Stomach (tissue), 9 donors: ENCODE measurements around the gene FAM161A. TPM values are rescaled to one million over a fixed set of nuclear protein-coding genes. Genes with fewer than 3 reads are reported as not detected.

Experiments
- DNase-seq, 2 donors: peaks; one replicate each; pipeline versions ENCODE4 v3.0.0 to v3.0.0-alpha.2; 2013 to 2019
- H3K27ac ChIP-seq, 5 donors: fragments of 200-600 bp in 4 of 5; sonication (generic) in 4 of 5; one replicate each; pipeline ENCODE4 v1.5.1; 2013 to 2019; ENCODE audit warnings: mild to moderate bottlenecking in 1 of 5, moderate library complexity in 1 of 5
- H3K27me3 ChIP-seq, 3 donors: fragments of 200-600 bp; sonication (generic); one replicate each; pipeline ENCODE4 v1.5.1; 2017 to 2019; ENCODE audit warnings: mixed run types in 1 of 3
- H3K36me3 ChIP-seq, 4 donors: fragments of 200-600 bp; sonication (generic); 1 replicate in 3 of 4; 2 replicates in 1 of 4; pipeline ENCODE4 v1.5.1; 2016 to 2019
- H3K4me1 ChIP-seq, 4 donors: fragments of 200-600 bp; sonication (generic); one replicate each; pipeline ENCODE4 v1.5.1; 2016 to 2019
- H3K4me3 ChIP-seq, 4 donors: fragments of 200-600 bp; sonication (generic) in 3 of 4; one replicate each; pipeline ENCODE4 v1.5.1; 2016 to 2019; ENCODE audit warnings: mild to moderate bottlenecking in 1 of 4
- H3K9me3 ChIP-seq, 4 donors: fragments of 200-600 bp; sonication (generic); one replicate each; pipeline ENCODE4 v1.5.1; 2016 to 2019
- EP300 ChIP-seq: sonication (generic); formaldehyde crosslinking; IDR thresholded peaks from one replicate; pipeline ENCODE4 v1.6.1; 2017; ENCODE audit warnings: antibody characterized with exemption
- POLR2A ChIP-seq, 4 donors: fragments of 450-650 bp; IDR thresholded peaks; one replicate each; pipeline ENCODE4 v1.6.1; 2016; ENCODE audit warnings: antibody characterized with exemption in 4 of 4, control low read depth in 2 of 4, mild to moderate bottlenecking in 1 of 4, moderate library complexity in 1 of 4
- POLR2AphosphoS5 ChIP-seq, 3 donors: sonication (generic); formaldehyde crosslinking; IDR thresholded peaks; one replicate each; pipeline ENCODE4 v1.6.1; 2016; ENCODE audit warnings: antibody characterized with exemption in 3 of 3
- WGBS, 5 donors: extraction: QIAGEN DNeasy Blood & Tissue Kit in 3 of 5; methylation state at CpG; one replicate each; pipeline versions ENCODE4 v1.1.5 to v1.1.7; 2013 to 2018; 5-methylcytosine and 5-hydroxymethylcytosine counted together
- intact Hi-C: fragments of 100-400 bp; cut with DNase I; formaldehyde crosslinking; loops from one replicate; pipeline ENCODE4 v1.15.1; 2023; ENCODE audit warnings: low total_unique reads
- polyA plus RNA-seq, 3 donors: library from polyadenylated mRNA; stranded (reverse); fragments of 200-250 nt; gene quantifications; one replicate each; pipeline ENCODE4 v1.2.3, GENCODE V29; 2013
- small RNA-seq, 4 donors: library from RNA; depleted of rRNA; stranded (forward); fragments of <200 nt; gene quantifications; one replicate each; pipeline ENCODE3, GENCODE V24; 2016
- total RNA-seq, 5 donors: library from RNA; depleted of rRNA; stranded (reverse); fragments of >200 nt; gene quantifications; one replicate each; pipeline versions ENCODE4 v1.1.0 to v1.2.3, GENCODE V29; 2014 to 2016
- TF ChIP-seq, protein P1 (sequence below), 7 experiments: fragments of 450-650 bp in 4 of 7; fragments of 200-600 bp in 3 of 7; sonication (generic) in 3 of 7; IDR thresholded peaks; one replicate each; pipeline ENCODE4 v1.5.1; 2016 to 2019; ENCODE audit warnings: antibody characterized with exemption in 7 of 7, control low read depth in 2 of 7, mild to moderate bottlenecking in 1 of 7
- donor health status: healthy with polysubstance abuse.
- donor health status: Bipolar disorder and iron deficiency.
- donor health status: healthy.

Gene FAM161A
- total and polyA plus RNA-seq, 8 donors = 1.7 to 23.9 (median 5.5) TPM

DNA sequence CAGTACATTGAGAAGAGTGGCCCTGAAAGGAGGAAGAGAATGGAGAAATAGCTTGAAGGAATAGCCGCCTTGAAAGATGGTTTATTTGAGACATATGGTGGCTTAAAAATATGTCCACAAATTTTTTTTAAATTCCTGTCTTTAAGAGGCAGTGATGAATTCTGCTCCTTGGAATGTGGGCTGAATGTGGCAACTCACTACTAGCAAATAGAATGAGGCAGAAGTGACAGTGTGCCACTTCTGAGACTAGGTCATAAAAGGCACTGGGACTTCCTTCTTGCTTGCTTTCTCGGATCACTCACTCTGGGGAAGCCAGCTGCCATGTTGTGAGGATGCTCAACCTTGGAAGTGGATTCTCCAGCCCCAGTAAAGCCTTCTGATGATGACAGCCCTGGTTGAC lies 67.0 kb downstream of the FAM161A start:
- Histone ChIP-seq H3K36me3 (no peaks in the 10 kb centered on the region), H3K4me3 (no peak overlapping the region), H3K4me1 (no peaks in the 10 kb centered on the region), H3K9me3 (no peaks in the 10 kb centered on the region), H3K27ac (no peak overlapping the region), H3K27me3 (no peaks in the 10 kb centered on the region)
- TF ChIP-seq POLR2AphosphoS5 (IDR thresholded peaks at IDR 0.05) (no peak), EP300 (no peak), POLR2A (IDR thresholded peaks at IDR 0.05) (no peak)
- TF ChIP-seq, protein P1, sequence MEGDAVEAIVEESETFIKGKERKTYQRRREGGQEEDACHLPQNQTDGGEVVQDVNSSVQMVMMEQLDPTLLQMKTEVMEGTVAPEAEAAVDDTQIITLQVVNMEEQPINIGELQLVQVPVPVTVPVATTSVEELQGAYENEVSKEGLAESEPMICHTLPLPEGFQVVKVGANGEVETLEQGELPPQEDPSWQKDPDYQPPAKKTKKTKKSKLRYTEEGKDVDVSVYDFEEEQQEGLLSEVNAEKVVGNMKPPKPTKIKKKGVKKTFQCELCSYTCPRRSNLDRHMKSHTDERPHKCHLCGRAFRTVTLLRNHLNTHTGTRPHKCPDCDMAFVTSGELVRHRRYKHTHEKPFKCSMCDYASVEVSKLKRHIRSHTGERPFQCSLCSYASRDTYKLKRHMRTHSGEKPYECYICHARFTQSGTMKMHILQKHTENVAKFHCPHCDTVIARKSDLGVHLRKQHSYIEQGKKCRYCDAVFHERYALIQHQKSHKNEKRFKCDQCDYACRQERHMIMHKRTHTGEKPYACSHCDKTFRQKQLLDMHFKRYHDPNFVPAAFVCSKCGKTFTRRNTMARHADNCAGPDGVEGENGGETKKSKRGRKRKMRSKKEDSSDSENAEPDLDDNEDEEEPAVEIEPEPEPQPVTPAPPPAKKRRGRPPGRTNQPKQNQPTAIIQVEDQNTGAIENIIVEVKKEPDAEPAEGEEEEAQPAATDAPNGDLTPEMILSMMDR (IDR thresholded peaks at IDR 0.05) = no peak
- intact Hi-C loops = no loop called here
- DNase-seq = no peak
- 72 to 93% (median 84%) methylated on average over 2 of the region's 2 CpGs for WGBS, 5 donors

DNA sequence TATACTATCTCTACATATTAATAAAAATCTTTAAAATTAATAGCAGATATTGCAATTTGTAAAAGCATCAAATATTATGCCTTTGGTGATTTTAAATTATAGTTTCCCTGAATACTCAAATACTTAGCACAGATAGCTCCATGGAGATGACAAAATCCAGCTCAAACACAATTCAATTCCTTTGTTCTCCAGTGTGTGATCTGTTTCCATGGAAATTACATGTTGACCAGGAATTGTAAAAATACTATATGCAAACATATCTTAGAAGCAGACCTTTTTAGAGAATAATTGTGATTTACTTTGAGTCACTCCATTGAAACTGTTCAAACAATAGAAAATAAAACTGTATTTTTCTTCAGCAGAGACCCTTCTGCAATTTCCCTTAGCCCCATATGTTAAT lies 68.3 kb downstream of the FAM161A start:
- no peak for DNase-seq
- no peaks in the 10 kb centered on the region for H3K4me1 ChIP-seq
- TF ChIP-seq, protein P1 (IDR thresholded peaks at IDR 0.05) = no peak
- TF ChIP-seq EP300 (no peak), POLR2A (IDR thresholded peaks at IDR 0.05) (no peak), POLR2AphosphoS5 (IDR thresholded peaks at IDR 0.05) (no peak)
- H3K9me3 ChIP-seq = peaks cover 0 to 10% (median 3%) of the 10 kb centered on the region in 4 donors
- no peaks in the 10 kb centered on the region for H3K36me3 ChIP-seq
- H3K27ac ChIP-seq = no peak overlapping the region
- no peak overlapping the region for H3K4me3 ChIP-seq
- intact Hi-C loops = no loop called here
- no peaks in the 10 kb centered on the region for H3K27me3 ChIP-seq

DNA sequence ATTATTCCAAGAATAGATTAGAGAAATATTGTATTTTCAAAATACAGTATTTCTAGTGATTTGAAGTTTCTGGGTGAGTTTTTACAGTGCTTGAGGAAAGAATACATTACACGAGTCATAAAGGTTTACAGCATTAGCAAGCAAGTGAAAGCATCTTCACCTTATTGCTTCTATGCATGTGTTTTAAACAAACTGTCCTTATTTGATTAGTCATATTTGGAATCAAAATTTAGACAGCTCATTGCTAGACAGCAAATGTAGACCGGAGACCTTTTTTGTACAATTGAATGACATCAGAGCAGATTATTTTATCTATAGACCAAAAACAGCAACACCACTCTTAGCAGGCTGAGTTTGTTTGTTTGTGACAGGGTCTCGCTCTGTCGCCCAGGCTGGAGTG lies 69.2 kb downstream of the FAM161A start:
- 76 to 78% (median 76%) methylated on average over 4 of the region's 4 CpGs for WGBS, 5 donors
- Histone ChIP-seq H3K9me3 (peaks cover 0 to 11% (median 3%) of the 10 kb centered on the region in 4 donors), H3K27me3 (no peaks in the 10 kb centered on the region), H3K36me3 (no peaks in the 10 kb centered on the region), H3K27ac (no peak overlapping the region), H3K4me1 (no peaks in the 10 kb centered on the region), H3K4me3 (no peak overlapping the region)
- TF ChIP-seq EP300 (no peak), POLR2AphosphoS5 (IDR thresholded peaks at IDR 0.05) (no peak), POLR2A (IDR thresholded peaks at IDR 0.05) (no peak)
- TF ChIP-seq, protein P1 (IDR thresholded peaks at IDR 0.05) = no peak
- no peak for DNase-seq
- intact Hi-C loops = no loop called here

DNA sequence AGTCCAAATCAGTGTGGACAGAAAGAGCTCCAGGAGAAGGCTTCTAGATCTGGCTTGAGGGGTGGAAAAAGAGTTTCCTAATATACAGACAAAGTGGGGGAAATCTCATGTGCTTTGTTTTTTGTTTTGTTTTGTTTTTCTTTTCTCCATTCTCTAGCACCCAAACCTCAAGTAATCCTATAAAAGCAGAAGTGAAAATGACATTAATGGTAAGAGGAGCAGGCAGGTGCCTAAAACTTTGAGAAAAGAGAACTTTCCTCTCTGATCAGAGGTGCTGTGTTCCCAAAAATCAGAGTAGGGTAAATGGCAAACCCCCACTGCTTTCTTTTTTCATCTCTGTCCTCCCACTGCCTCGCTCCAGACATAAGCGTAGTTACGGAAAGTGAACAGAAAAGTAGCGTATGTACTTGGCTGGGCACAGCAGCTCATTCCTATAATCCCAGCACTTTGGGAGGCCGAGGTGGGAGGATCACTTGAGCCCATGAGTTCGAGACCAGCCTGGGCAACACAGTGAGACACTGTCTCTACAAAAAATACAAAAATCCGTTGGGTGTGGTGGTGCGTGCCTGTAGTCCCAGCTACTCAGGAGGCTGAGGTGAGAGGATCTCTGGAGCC lies 77.8 kb downstream of the FAM161A start:
- TF ChIP-seq EP300 = no peak
- no peak for TF ChIP-seq POLR2A (IDR thresholded peaks at IDR 0.05)
- no peak for TF ChIP-seq POLR2AphosphoS5 (IDR thresholded peaks at IDR 0.05)
- TF ChIP-seq, protein P1 (IDR thresholded peaks at IDR 0.05) = no peak
- Histone ChIP-seq H3K4me1 (no peaks in the 10 kb centered on the region), H3K4me3 (no peak overlapping the region), H3K27me3 (no peaks in the 10 kb centered on the region), H3K36me3 (no peaks in the 10 kb centered on the region), H3K27ac (no peak overlapping the region), H3K9me3 (peaks cover 0 to 5% (median under 1%) of the 10 kb centered on the region in 4 donors)
- WGBS, 5 donors = 82 to 90% (median 85%) methylated on average over 8 of the region's 8 CpGs
- DNase-seq = no peak
- intact Hi-C loops = no loop called here

Small RNA genes lying within 50 kb of the gene (small RNA-seq; reads per million reads assigned to genes)
- 0 reads per million in 4 donors for gene RPS24P7

Other genes starting within 250 kb of the FAM161A start
- 100 to 1,000 TPM in 1 of 5 donors, 10 to 100 TPM in 4; 18.5 to 109 (median 61.6) TPM for gene CCT4, start 34.6 kb upstream of the FAM161A start, total RNA-seq
- gene CCT4, start 34.6 kb upstream of the FAM161A start, polyA plus RNA-seq = 10 to 100 TPM; 59.0 to 90.7 (median 75.5) TPM
- 100 to 1,000 TPM in 2 of 5 donors, 10 to 100 TPM in 3; 12.1 to 155 (median 46.2) TPM for gene COMMD1, start 51.6 kb upstream of the FAM161A start, total RNA-seq
- 10 to 100 TPM; 45.1 to 60.3 (median 48.6) TPM for gene COMMD1, start 51.6 kb upstream of the FAM161A start, polyA plus RNA-seq